ENCODE results near the gene EIF3D. TPM values are rescaled to one million over a fixed set of nuclear protein-coding genes. Genes with fewer than 3 reads are reported as not detected.

Gene EIF3D
- total RNA-seq, 2 experiments from 2014 or later: 359 to 403 TPM

DNA sequence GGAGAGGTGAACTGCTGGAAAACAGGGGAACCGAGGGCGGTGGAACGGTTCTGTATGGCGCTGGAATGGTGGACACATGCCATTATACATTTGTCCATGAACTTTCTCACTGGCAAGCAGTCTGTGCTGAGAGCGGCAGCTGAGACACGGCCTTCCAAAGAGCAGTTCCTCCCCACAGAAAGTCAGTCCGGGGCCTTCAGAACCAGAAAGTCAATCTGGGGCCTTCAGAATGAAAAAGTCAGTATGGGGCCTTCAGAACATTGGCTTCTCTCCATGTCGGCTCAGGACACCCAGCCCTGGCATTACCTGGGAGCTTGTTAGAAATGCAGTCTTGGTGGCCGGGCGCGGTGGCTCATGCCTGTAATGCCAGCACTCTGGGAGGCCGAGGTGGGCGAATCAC is 56.3 kb downstream of the EIF3D start:
- H3K4me1 Mint-ChIP-seq: peaks cover 19% of the 10 kb centered on the region
- H3K36me3 Mint-ChIP-seq (ENCODE audit: low read depth): peaks cover 35% of the 10 kb centered on the region
- CTCF ChIA-PET: interaction anchor here (0.8 to 1.1 kb wide), 2 partner anchors 18 to 172 kb away, joined by 3 to 5 read pairs; no protein-coding TSS in a partner anchor
- intact Hi-C loops (cut with DNase I, micrococcal nuclease): no loop called here
- H3K27me3 Mint-ChIP-seq: no peaks in the 10 kb centered on the region
- H3K4me3 Mint-ChIP-seq: no peak overlapping the region
- DNase-seq (no peak), ATAC-seq (no peak)
- no peaks in the 10 kb centered on the region for H3K9me3 Mint-ChIP-seq (ENCODE audit: low read depth)
- peak overlapping the region; percentile 3 for H3K27ac Mint-ChIP-seq
- POLR2A ChIA-PET: no interaction called here

DNA sequence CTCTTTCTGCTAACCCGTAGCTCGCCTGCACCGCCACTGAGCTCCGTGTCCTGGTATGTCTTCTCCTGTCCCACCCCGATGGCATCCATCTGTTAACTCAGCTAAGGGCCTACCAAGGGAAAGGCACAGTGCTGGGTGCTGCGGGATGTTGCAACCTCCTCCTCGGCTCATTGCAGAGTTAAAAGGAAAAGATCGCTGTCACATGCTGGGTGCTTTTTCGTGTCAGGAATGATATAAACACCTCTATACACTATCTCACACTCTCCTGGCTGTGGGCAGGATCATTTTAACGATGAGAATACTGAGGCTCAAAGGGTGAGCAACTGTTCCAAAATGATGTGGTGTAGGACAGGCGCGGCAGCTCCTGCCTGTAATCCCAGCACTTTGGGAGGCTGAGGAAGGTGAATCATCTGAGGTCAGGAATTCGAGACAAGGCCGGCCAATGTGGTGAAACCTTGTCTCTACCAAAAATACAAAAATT is 57.6 kb downstream of the EIF3D start:
- peaks cover 29% of the 10 kb centered on the region for H3K4me1 Mint-ChIP-seq
- DNase-seq (no peak), ATAC-seq (no peak)
- no peaks in the 10 kb centered on the region for H3K9me3 Mint-ChIP-seq (ENCODE audit: low read depth)
- peaks cover 30% of the 10 kb centered on the region for H3K36me3 Mint-ChIP-seq (ENCODE audit: low read depth)
- ChIA-PET POLR2A (interaction anchor here (0.6 kb wide), 1 partner anchor 99 kb away, joined by 3 read pairs; no protein-coding TSS in a partner anchor), CTCF (interaction anchor here (0.8 to 5.1 kb wide), 29 partner anchors 10 to 320 kb away, joined by 3 to 71 read pairs (median 5); partner anchors contain the start of genes APOL2 and TXN2)
- H3K27ac Mint-ChIP-seq: no peak overlapping the region
- no peak overlapping the region for H3K4me3 Mint-ChIP-seq
- intact Hi-C loops (cut with DNase I, micrococcal nuclease): loop anchor here (2.0 kb wide), 2 partner anchors 91 to 141 kb away; no protein-coding TSS in a partner anchor
- H3K27me3 Mint-ChIP-seq: no peaks in the 10 kb centered on the region

DNA sequence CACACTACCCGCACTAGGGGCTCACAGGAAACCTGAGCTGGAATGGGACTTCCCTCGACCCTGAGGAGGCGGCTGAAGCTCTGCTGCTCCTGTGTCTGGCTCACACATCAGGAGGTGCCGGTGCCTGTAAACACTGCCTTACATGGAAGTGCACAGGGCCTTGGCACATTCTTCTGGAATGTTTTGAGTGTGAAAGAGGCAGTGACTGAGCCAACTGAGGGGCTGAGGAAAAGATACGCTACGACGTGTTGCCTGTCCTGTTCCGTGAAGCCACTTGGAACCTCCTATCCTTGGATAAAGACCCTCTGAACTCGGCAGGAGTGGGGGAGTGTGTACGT is 58.0 kb downstream of the EIF3D start:
- H3K4me3 Mint-ChIP-seq: no peak overlapping the region
- no peak overlapping the region for H3K27ac Mint-ChIP-seq

DNA sequence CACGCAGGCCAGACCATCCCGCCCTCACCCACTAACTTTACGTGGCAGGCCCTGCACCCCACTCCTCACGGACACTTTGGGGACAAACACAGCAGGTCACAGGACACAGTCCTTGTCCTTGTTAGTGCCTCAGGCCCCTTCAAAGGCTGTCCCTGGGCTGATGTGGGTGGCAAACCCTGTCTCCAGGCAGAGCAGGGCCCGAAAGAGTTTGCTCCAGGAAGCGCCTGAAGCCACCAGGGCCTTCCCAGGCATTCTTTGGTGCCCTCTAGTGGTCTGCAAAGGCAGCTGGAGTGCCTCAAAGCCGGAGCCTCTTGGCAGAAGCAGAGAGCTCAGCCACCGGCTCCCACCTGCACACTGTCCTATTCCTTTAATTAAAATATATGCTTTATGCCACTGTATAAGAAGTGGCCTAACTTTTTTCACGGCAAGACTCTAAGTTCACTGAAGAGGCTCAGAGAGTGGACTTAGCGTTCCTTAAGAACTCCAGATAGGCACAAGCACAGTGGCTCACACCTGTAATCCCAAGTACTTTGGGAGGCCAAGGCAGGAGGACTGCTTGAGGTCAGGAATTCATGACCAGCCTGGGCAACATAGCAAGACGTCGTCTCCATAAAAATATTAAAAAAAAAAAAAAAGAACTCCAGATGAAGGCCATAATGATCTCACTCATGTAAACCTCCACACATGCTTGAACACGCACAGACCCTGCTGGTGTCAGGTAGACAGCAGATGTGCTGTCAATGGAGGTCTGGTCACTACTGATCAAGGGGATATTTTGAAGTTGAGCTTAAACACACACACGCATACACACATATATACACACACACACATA is 58.6 kb downstream of the EIF3D start:
- Mint-ChIP-seq H3K27ac (peak overlapping the region; percentile 72), H3K4me3 (no peak overlapping the region), H3K36me3 (ENCODE audit: low read depth) (peaks cover 25% of the 10 kb centered on the region), H3K9me3 (ENCODE audit: low read depth) (no peaks in the 10 kb centered on the region), H3K27me3 (no peaks in the 10 kb centered on the region), H3K4me1 (peaks cover 29% of the 10 kb centered on the region)
- ATAC-seq: peak; percentile 94
- ChIA-PET POLR2A (interaction anchor here (0.6 to 1.0 kb wide), 3 partner anchors 98 to 169 kb away, joined by 3 to 4 read pairs (median 4); no protein-coding TSS in a partner anchor), CTCF (interaction anchor here (0.6 to 5.1 kb wide), 50 partner anchors 10 to 768 kb away, joined by 3 to 71 read pairs (median 4); partner anchors contain the start of genes APOL2 and TXN2)
- intact Hi-C loops (cut with DNase I, micrococcal nuclease): loop anchor here (1.0 to 2.0 kb wide), 4 partner anchors 84 to 169 kb away; no protein-coding TSS in a partner anchor
- peak; percentile 89 for DNase-seq

More for the DNA sequence above, 58.0 kb downstream of the EIF3D start:
- intact Hi-C loops (cut with DNase I, micrococcal nuclease): loop anchor here (1.0 to 2.0 kb wide), 4 partner anchors 85 to 170 kb away; no protein-coding TSS in a partner anchor
- CTCF ChIA-PET: interaction anchor here (0.8 to 5.1 kb wide), 32 partner anchors 11 to 319 kb away, joined by 3 to 71 read pairs (median 5); partner anchors contain the start of genes APOL2 and TXN2
- DNase-seq: no peak
- peaks cover 28% of the 10 kb centered on the region for H3K36me3 Mint-ChIP-seq (ENCODE audit: low read depth)
- no peaks in the 10 kb centered on the region for H3K27me3 Mint-ChIP-seq
- peaks cover 29% of the 10 kb centered on the region for H3K4me1 Mint-ChIP-seq
- H3K9me3 Mint-ChIP-seq (ENCODE audit: low read depth): no peaks in the 10 kb centered on the region
- POLR2A ChIA-PET: interaction anchor here (0.6 kb wide), 1 partner anchor 99 kb away, joined by 3 read pairs; no protein-coding TSS in a partner anchor
- no peak for ATAC-seq

DNA sequence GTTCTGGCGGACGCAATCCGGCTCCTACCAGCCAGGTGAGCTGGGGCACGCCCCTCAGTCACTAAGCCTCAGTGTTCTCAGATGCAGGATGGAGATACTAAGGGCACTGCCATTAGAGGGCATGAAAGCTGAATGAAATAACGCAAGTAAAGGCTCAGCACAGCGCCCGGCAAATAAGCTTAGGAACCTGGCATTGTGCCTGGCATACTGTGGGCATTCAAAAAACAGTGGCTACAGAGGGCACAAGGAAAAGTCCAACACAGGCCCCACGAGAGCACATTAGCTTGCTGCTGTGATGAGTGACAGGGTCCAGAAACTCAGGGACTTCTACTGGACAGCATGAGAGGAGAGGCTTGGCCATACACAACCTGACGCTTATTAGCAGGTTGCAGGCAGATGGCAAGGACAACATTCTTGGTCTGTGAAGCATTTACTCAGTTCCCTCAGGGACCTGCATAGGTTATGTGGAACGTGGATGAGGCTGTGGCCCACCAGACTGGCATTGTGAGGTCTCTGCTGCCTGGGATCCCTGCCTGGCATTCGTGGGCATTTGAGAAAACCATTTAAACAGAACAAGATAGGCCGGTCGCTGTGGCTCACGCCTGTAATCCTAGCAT is 59.8 kb downstream of the EIF3D start:
- H3K9me3 Mint-ChIP-seq (ENCODE audit: low read depth): no peaks in the 10 kb centered on the region
- no peak overlapping the region for H3K27ac Mint-ChIP-seq
- DNase-seq (no peak), ATAC-seq (no peak)
- H3K4me1 Mint-ChIP-seq: peaks cover 29% of the 10 kb centered on the region
- ChIA-PET POLR2A (no interaction called here), CTCF (interaction anchor here (0.6 to 5.1 kb wide), 13 partner anchors 41 to 1081 kb away, joined by 3 to 71 read pairs (median 5); partner anchors contain the start of gene MYH9)
- intact Hi-C loops (cut with DNase I, micrococcal nuclease): no loop called here
- H3K36me3 Mint-ChIP-seq (ENCODE audit: low read depth): peaks cover 18% of the 10 kb centered on the region
- no peaks in the 10 kb centered on the region for H3K27me3 Mint-ChIP-seq
- no peak overlapping the region for H3K4me3 Mint-ChIP-seq

DNA sequence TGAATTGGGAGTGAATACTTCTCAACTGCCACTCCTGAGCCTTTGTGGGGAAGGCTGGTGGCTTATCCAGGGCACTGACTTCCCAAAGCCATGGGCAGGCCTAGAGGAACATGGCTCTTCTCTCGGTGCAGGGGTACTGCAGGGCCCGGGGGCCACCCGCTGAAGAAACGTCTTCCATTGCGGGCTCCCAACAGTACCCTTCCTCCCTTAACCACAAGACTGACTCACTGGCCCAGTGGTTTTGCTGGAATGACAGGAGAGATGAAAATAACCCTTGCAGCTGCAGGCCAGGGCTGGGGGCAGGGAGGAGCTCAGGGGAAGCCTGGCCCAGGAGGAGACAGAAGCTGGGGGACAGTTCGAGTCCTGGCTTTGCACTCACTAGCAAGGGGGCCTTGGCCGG is 61.0 kb downstream of the EIF3D start:
- intact Hi-C loops (cut with DNase I, micrococcal nuclease): no loop called here
- POLR2A ChIA-PET: interaction anchor here (0.6 kb wide), 1 partner anchor 130 kb away, joined by 4 read pairs; no protein-coding TSS in a partner anchor
- Mint-ChIP-seq H3K9me3 (ENCODE audit: low read depth) (no peaks in the 10 kb centered on the region), H3K36me3 (ENCODE audit: low read depth) (peaks cover 18% of the 10 kb centered on the region), H3K4me1 (peaks cover 29% of the 10 kb centered on the region), H3K4me3 (no peak overlapping the region), H3K27ac (no peak overlapping the region), H3K27me3 (no peaks in the 10 kb centered on the region)
- ATAC-seq: no peak
- CTCF ChIA-PET: interaction anchor here (0.7 to 5.1 kb wide), 3 partner anchors 62 to 170 kb away, joined by 3 to 71 read pairs (median 3); no protein-coding TSS in a partner anchor
- peak; percentile 47 for DNase-seq

DNA sequence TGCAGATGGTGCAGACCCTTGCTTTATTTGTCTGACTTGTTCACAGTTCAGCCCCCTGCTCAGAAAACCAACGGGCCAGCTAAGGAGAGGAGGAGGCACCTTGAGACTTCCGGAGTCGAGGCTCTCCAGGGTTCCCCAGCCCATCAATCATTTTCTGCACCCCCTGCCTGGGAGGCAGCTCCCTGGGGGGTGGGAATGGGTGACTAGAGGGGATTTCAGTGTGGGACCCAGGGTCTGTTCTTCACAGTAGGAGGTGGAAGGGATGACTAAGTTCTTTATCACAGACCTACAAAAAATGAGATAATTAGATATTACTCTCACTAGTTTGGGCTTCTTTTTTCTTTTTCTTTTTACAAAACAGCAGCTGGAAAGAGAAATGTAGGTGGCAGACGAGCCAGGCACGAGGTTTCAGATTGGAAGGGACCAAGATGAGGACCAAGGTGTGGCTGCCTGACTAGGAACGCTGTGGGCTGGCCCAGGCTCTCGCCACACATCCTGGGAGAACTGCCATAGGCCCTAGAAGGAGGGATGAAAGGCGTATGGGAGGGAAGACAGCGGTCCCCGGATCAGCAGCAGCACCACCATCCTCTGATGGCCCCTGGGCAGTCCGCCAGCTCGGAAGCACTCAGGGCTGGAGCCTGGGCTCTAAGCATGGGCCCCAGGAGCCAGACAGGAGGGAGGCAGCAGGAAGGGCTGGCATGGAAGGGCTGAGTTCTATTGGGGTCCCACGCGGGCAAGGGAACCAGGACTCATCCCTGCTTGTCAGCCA is 61.7 kb downstream of the EIF3D start:
- no peaks in the 10 kb centered on the region for H3K9me3 Mint-ChIP-seq (ENCODE audit: low read depth)
- peak overlapping the region; percentile 75 for H3K27ac Mint-ChIP-seq
- DNase-seq (no peak), ATAC-seq (no peak)
- H3K36me3 Mint-ChIP-seq (ENCODE audit: low read depth): peaks cover 15% of the 10 kb centered on the region
- intact Hi-C loops (cut with DNase I, micrococcal nuclease): no loop called here
- ChIA-PET POLR2A (no interaction called here), CTCF (interaction anchor here (0.7 to 5.1 kb wide), 2 partner anchors 62 to 165 kb away, joined by 3 to 71 read pairs; no protein-coding TSS in a partner anchor)
- no peak overlapping the region for H3K4me3 Mint-ChIP-seq
- peaks cover 29% of the 10 kb centered on the region for H3K4me1 Mint-ChIP-seq
- no peaks in the 10 kb centered on the region for H3K27me3 Mint-ChIP-seq

DNA sequence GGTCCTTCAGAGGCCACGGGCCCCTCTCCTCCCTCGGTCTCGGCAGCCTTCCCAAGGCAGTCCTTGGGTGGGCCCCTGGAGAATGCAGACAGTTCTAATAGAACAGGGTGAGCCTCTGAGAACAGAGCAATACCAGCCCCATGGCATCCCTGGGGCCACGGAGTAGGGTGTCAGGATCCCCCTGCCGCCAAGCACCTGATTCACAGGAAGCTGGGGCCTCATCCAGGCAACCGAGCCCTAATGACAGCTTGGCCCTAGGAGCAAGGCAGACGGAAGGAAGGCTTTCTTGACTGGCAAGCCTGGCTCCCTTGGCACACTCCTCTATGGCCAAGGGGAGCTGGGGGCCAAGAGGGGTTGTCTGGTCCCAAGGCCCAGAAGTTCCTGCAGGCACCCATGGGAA is 62.7 kb downstream of the EIF3D start:
- intact Hi-C loops (cut with DNase I, micrococcal nuclease): no loop called here
- Mint-ChIP-seq H3K27me3 (no peaks in the 10 kb centered on the region), H3K36me3 (ENCODE audit: low read depth) (peaks cover 15% of the 10 kb centered on the region), H3K4me3 (no peak overlapping the region), H3K27ac (no peak overlapping the region), H3K9me3 (ENCODE audit: low read depth) (no peaks in the 10 kb centered on the region), H3K4me1 (peaks cover 29% of the 10 kb centered on the region)
- CTCF ChIA-PET: interaction anchor here (0.6 to 5.1 kb wide), 2 partner anchors 85 to 164 kb away, joined by 3 to 71 read pairs; no protein-coding TSS in a partner anchor
- no peak for ATAC-seq
- no peak for DNase-seq
- POLR2A ChIA-PET: interaction anchor here (0.7 to 1.0 kb wide), 2 partner anchors 13 to 222 kb away, joined by 3 read pairs; no protein-coding TSS in a partner anchor

DNA sequence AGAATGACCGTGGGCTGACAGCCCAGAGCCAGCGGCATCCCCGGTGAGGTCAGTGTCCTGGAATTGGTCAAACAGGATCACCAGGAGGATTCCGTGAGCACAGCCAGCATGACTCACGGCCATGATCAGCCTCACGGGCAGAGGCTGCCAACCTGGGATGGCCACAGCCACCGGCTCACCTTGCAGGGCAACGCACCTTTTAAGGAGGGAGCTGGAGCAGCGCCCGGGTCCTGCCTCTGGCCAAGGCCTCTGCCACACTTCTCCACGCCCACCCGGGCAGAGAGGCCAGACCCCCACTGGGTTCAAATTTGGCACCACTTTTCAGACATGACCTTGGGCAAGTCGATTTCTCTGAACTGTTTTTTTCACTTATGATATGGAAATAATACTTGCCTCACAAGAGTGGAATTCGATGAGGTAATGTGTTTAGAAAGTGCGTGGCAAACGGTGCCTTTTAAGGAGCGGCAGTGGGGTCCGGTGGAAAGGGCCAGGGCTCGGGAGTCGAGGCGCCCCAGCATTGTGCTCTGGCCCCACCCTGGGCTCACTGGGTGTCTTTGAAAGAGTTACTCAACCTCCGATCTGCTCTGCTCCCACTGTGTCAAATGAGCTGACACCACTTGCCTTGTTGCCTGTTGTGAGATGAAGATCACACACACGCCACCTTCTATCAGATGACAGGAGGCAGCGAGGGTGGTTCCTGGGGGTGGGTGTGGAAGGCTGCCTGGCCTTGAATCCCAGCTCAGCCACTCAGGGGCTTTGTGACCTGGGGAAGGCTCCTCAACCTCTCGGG is 63.5 kb downstream of the EIF3D start:
- Mint-ChIP-seq H3K27me3 (no peaks in the 10 kb centered on the region), H3K27ac (no peak overlapping the region), H3K4me3 (no peak overlapping the region), H3K36me3 (ENCODE audit: low read depth) (peaks cover 12% of the 10 kb centered on the region), H3K9me3 (ENCODE audit: low read depth) (no peaks in the 10 kb centered on the region), H3K4me1 (peaks cover 25% of the 10 kb centered on the region)
- ATAC-seq (no peak), DNase-seq (no peak)
- CTCF ChIA-PET: no interaction called here
- POLR2A ChIA-PET: interaction anchor here (1.0 kb wide), 1 partner anchor 221 kb away, joined by 3 read pairs; no protein-coding TSS in a partner anchor
- intact Hi-C loops (cut with DNase I, micrococcal nuclease): no loop called here

DNA sequence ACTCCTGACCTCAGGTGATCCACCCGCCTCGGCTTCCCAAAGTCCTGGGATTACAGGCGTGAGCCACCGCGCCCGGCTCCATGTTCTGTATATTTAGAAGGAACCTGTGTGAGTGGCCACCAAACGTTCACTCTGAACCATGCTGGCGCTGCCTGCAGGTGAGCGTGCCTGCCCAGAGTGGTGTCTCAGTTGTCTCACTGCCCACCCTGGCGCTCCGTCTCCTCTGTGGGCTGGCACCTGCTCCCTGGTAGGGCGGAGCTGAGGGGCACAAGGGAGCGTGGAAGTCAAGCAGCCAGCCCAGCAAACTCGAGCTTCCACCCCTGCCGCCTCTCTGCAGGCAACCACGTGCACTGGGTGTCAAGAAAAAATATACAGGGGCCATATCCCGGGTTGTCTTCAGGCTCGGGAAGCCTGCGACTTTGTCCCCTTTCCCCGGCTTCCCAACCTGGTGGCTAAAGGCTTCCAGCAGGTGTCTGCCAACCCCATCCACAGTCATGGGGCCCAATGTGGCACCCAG is 64.2 kb downstream of the EIF3D start:
- no peak for ATAC-seq
- no peak overlapping the region for H3K27ac Mint-ChIP-seq
- peaks cover 21% of the 10 kb centered on the region for H3K4me1 Mint-ChIP-seq
- H3K4me3 Mint-ChIP-seq: no peak overlapping the region
- no peak for DNase-seq
- ChIA-PET POLR2A (no interaction called here), CTCF (interaction anchor here (1.2 kb wide), 1 partner anchor 133 kb away, joined by 6 read pairs; no protein-coding TSS in a partner anchor)
- intact Hi-C loops (cut with DNase I, micrococcal nuclease): no loop called here
- H3K27me3 Mint-ChIP-seq: no peaks in the 10 kb centered on the region
- peaks cover 9% of the 10 kb centered on the region for H3K36me3 Mint-ChIP-seq (ENCODE audit: low read depth)
- no peaks in the 10 kb centered on the region for H3K9me3 Mint-ChIP-seq (ENCODE audit: low read depth)

All from activated CD4-positive, alpha-beta T cell treated with anti-CD3 and anti-CD28 coated beads for 36 hours (primary cell).